K562 (cell line): ENCODE data around the gene FAIM. TPM values are rescaled to one million over a fixed set of nuclear protein-coding genes. Genes with fewer than 3 reads are reported as not detected.

Experiments
- CTBP1 ChIP-seq: fragments of 450-650 bp; IDR thresholded peaks from 2 replicates; pipeline ENCODE4 v1.6.1; 2016; ENCODE audit warnings: borderline replicate concordance
- EP300 ChIP-seq: IDR thresholded peaks from 2 replicates; pipeline ENCODE4 v1.6.1; 2012; ENCODE audit warnings: low read length, improper control_type of control experiment
- GATAD2B ChIP-seq: fragments of 450-650 bp; IDR thresholded peaks from 2 replicates; pipeline ENCODE4 v1.6.1; 2017; ENCODE audit warnings: mild to moderate bottlenecking, borderline replicate concordance
- PHF21A ChIP-seq: fragments of 450-650 bp; IDR thresholded peaks from 2 replicates; pipeline ENCODE4 v1.6.1; 2017; ENCODE audit warnings: low read depth, borderline replicate concordance
- RBBP5 ChIP-seq: fragments of 200-600 bp; sonication (generic); IDR thresholded peaks from 2 replicates; pipeline ENCODE4 v1.6.1; 2012; ENCODE audit warnings: borderline replicate concordance, mild to moderate bottlenecking, low read length, control low read depth, inconsistent platforms; ENCODE audit not compliant: insufficient read depth, poor library complexity, severe bottlenecking
- RCOR1 ChIP-seq, 2 experiments: IDR thresholded peaks; 2 replicates each; pipeline ENCODE4 v1.6.1; 2012; ENCODE audit warnings: low read depth in 2 of 2, low read length in 2 of 2, borderline replicate concordance in 1 of 2, improper control_type of control experiment in 1 of 2
- SP1 ChIP-seq: sonication (generic); formaldehyde crosslinking; IDR thresholded peaks from 2 replicates; pipeline ENCODE4 v1.8.1; 2022; ENCODE audit warnings: mild to moderate bottlenecking, missing genetic modification reagents
- TAF1 ChIP-seq: IDR thresholded peaks from 2 replicates; pipeline ENCODE4 v1.6.1; 2011; ENCODE audit warnings: mild to moderate bottlenecking, low read length, moderate library complexity; ENCODE audit not compliant: insufficient read depth, control insufficient read depth, severe bottlenecking; ENCODE audit errors: extremely low read depth
- TBP ChIP-seq: optimal IDR thresholded peaks from 2 replicates; pipeline ENCODE3; 2011; ENCODE audit warnings: low read depth, low read length, improper control_type of control experiment
- TFAM ChIP-seq: fragments of 250-450 bp; sonication (Bioruptor Pico); conservative IDR thresholded peaks from 2 replicates; pipeline ENCODE4 v1.5.0; 2021; ENCODE audit warnings: mild to moderate bottlenecking, moderate library complexity
- ZFX ChIP-seq: sonication (generic); formaldehyde crosslinking; IDR thresholded peaks from 2 replicates; pipeline ENCODE4 v1.8.0; 2022; ENCODE audit warnings: mild to moderate bottlenecking, missing genetic modification reagents, moderate library complexity
- ZKSCAN1 ChIP-seq: fragments of 150-350 bp; IDR thresholded peaks from 2 replicates; pipeline ENCODE4 v1.6.1; 2016; ENCODE audit warnings: low read depth, low read length
- ZNF282 ChIP-seq: sonication (generic); formaldehyde crosslinking; IDR thresholded peaks from 2 replicates; pipeline ENCODE4 v1.8.1; 2023; ENCODE audit warnings: missing genetic modification reagents
- ZNF75A ChIP-seq: fragments of 450-650 bp; formaldehyde crosslinking; IDR thresholded peaks from 2 replicates; pipeline ENCODE4 v1.4.0; 2020; ENCODE audit warnings: mild to moderate bottlenecking
- ZNF830 ChIP-seq: fragments of 250-450 bp; sonication (Bioruptor Pico); IDR thresholded peaks from 2 replicates; pipeline ENCODE4 v1.5.0; 2021; ENCODE audit warnings: mild to moderate bottlenecking
- polyA plus RNA-seq, 8 experiments: library from polyadenylated mRNA; depleted of rRNA in 4 of 8; stranded (reverse) in 5 of 8; unstranded in 3 of 8; fragments of >200 nt; fragmentation: Nextera tagmentation in 2 of 8; fragmentation: Illumina TruSeq in 1 of 8; extraction: Ambion mirVana in 2 of 8; extraction: Trizol in 1 of 8; gene quantifications; 2 replicates each; pipeline versions ENCODE4 v1.2.1 to v1.2.3, GENCODE V29; 2011 to 2014; ENCODE audit warnings: inconsistent platforms in 1 of 8, missing spikeins in 1 of 8
- total RNA-seq, 7 experiments: library from RNA; depleted of rRNA in 6 of 7; stranded (reverse); fragments of >200 nt in 6 of 7; fragmentation: Illumina TruSeq in 2 of 7; extraction: Trizol in 2 of 7; gene quantifications; 2 replicates each; pipeline versions ENCODE4 v1.2.1 to v1.2.3, GENCODE V29; 2011 to 2021; ENCODE audit warnings: low replicate concordance in 1 of 7
- TF ChIP-seq, protein P1 (sequence below): fragments of 250-450 bp; sonication (Bioruptor Pico); IDR thresholded peaks from 2 replicates; pipeline ENCODE4 v1.8.0; 2022; ENCODE audit warnings: moderate library complexity, mild to moderate bottlenecking, inconsistent platforms
- TF ChIP-seq, protein P2 (sequence below): fragments of 450-650 bp; formaldehyde crosslinking; IDR thresholded peaks from 2 replicates; pipeline ENCODE4 v1.4.0; 2020; ENCODE audit warnings: mild to moderate bottlenecking, moderate library complexity
- TF ChIP-seq, protein P3 (sequence below): sonication (generic); formaldehyde crosslinking; IDR thresholded peaks from 2 replicates; pipeline ENCODE4 v1.8.1; 2023; ENCODE audit warnings: mild to moderate bottlenecking, missing genetic modification reagents, moderate library complexity
- TF ChIP-seq, protein P4 (sequence below), 3 experiments: fragments of 200-800 bp in 1 of 3; fragments of 250-450 bp in 1 of 3; fragments of 450-650 bp in 1 of 3; sonication (Bioruptor Pico) in 1 of 3; sonication (Bioruptor generic) in 1 of 3; formaldehyde crosslinking in 1 of 3; IDR thresholded peaks; 2 replicates each; pipeline versions ENCODE4 v1.6.1 to v1.8.0; 2016 to 2022; ENCODE audit warnings: mild to moderate bottlenecking in 2 of 3, missing genetic modification characterization in 2 of 3, missing compliant biosample characterization in 1 of 3, moderate library complexity in 1 of 3

The FAIM gene
- total and polyA plus RNA-seq, 9 of the 15 experiments (the other 6 are each of a cell fraction or from before 2014, with no cell fraction given) = 2.5 to 7.9 (median 6.6) TPM

DNA sequence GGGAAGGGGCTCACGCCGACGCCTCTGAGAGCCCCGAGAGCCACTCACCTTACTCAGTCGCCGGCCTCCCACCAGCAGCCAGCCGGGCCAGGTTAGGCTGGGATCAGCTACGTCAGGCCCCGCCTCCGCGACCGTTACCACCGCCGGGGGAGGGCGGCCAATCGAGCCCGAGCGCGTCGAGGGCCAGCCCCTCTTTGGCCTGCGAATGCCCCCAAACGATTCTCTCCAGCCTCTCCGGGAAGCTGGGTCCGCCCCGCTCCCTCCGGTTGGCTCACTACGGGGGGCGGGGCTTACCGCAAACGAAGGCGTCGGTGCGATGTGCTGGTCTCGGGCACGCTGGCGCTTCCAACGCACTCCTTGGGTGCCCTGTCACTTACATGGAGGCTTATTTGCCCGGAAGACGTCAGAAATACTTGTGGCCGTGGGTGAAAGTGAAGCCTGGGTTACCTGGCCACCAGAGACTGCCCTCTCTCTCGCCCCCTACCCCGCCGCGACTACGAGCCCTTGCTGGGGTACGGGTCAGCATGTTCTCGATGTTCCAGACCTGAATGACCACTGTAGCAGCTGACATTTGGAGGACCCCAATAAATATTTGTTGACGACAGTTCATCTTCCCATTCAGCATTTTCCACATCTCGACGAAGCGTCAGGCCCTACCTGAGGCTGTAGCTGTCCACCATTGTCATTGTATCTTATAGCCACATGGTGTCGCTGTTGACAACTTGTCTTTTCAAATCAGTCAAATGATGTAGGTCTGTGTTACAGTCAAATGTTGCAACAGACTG, 14.2 kb upstream of the FAIM start, which contains the start of gene CEP70 (continued):
- TF ChIP-seq TBP = peak; percentile 59
- TF ChIP-seq, protein P1, sequence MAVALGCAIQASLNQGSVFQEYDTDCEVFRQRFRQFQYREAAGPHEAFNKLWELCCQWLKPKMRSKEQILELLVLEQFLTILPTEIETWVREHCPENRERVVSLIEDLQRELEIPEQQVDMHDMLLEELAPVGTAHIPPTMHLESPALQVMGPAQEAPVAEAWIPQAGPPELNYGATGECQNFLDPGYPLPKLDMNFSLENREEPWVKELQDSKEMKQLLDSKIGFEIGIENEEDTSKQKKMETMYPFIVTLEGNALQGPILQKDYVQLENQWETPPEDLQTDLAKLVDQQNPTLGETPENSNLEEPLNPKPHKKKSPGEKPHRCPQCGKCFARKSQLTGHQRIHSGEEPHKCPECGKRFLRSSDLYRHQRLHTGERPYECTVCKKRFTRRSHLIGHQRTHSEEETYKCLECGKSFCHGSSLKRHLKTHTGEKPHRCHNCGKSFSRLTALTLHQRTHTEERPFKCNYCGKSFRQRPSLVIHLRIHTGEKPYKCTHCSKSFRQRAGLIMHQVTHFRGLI (CRISPR knock-in tag) = no peak
- TF ChIP-seq ZNF282 (CRISPR knock-in tag) = no peak
- peak; percentile 56 for TF ChIP-seq TAF1
- TF ChIP-seq TFAM (CRISPR knock-in tag) = no peak
- peak; percentile 70 for TF ChIP-seq CTBP1
- peak; percentile 90 for TF ChIP-seq ZFX (CRISPR knock-in tag)
- TF ChIP-seq ZNF830 = no peak
- TF ChIP-seq ZNF75A (CRISPR knock-in tag) = no peak
- peak in 1 of 2 experiments; percentile 37; a peak in 2 of 4 replicates for TF ChIP-seq RCOR1 (IDR thresholded peaks at IDR 0.05; ENCODE audit: borderline replicate concordance in 1 of 2, low read depth in 2 of 2, low read length in 2 of 2)
- TF ChIP-seq RBBP5 = no peak
- TF ChIP-seq, protein P2, sequence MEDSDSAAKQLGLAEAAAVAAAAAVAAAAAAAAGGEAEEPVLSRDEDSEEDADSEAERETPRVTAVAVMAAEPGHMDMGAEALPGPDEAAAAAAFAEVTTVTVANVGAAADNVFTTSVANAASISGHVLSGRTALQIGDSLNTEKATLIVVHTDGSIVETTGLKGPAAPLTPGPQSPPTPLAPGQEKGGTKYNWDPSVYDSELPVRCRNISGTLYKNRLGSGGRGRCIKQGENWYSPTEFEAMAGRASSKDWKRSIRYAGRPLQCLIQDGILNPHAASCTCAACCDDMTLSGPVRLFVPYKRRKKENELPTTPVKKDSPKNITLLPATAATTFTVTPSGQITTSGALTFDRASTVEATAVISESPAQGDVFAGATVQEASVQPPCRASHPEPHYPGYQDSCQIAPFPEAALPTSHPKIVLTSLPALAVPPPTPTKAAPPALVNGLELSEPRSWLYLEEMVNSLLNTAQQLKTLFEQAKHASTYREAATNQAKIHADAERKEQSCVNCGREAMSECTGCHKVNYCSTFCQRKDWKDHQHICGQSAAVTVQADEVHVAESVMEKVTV (CRISPR knock-in tag) = peak; percentile 60
- TF ChIP-seq, protein P3, sequence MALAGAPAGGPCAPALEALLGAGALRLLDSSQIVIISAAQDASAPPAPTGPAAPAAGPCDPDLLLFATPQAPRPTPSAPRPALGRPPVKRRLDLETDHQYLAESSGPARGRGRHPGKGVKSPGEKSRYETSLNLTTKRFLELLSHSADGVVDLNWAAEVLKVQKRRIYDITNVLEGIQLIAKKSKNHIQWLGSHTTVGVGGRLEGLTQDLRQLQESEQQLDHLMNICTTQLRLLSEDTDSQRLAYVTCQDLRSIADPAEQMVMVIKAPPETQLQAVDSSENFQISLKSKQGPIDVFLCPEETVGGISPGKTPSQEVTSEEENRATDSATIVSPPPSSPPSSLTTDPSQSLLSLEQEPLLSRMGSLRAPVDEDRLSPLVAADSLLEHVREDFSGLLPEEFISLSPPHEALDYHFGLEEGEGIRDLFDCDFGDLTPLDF (CRISPR knock-in tag) = peak; percentile 79
- TF ChIP-seq, protein P4, sequence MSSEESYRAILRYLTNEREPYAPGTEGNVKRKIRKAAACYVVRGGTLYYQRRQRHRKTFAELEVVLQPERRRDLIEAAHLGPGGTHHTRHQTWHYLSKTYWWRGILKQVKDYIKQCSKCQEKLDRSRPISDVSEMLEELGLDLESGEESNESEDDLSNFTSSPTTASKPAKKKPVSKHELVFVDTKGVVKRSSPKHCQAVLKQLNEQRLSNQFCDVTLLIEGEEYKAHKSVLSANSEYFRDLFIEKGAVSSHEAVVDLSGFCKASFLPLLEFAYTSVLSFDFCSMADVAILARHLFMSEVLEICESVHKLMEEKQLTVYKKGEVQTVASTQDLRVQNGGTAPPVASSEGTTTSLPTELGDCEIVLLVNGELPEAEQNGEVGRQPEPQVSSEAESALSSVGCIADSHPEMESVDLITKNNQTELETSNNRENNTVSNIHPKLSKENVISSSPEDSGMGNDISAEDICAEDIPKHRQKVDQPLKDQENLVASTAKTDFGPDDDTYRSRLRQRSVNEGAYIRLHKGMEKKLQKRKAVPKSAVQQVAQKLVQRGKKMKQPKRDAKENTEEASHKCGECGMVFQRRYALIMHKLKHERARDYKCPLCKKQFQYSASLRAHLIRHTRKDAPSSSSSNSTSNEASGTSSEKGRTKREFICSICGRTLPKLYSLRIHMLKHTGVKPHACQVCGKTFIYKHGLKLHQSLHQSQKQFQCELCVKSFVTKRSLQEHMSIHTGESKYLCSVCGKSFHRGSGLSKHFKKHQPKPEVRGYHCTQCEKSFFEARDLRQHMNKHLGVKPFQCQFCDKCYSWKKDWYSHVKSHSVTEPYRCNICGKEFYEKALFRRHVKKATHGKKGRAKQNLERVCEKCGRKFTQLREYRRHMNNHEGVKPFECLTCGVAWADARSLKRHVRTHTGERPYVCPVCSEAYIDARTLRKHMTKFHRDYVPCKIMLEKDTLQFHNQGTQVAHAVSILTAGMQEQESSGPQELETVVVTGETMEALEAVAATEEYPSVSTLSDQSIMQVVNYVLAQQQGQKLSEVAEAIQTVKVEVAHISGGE (CRISPR knock-in tag; IDR thresholded peaks at IDR 0.05) = no peak
- peak; percentile 61 for TF ChIP-seq EP300
- TF ChIP-seq ZKSCAN1 = peak; percentile 50; the same call in 1 of the 2 replicates
- TF ChIP-seq PHF21A = no peak
- peak; percentile 96 for TF ChIP-seq SP1 (CRISPR knock-in tag)
- peak; percentile 47; the same call in 1 of the 2 replicates for TF ChIP-seq GATAD2B
